MM.1S (cell line): ENCODE data around the gene LRRC26.
A peak's percentile ranks its signal among the peaks of the same experiment; 100 is the strongest.

Experiments used
- DNase-seq: peaks from one replicate; pipeline ENCODE4 v3.0.0-alpha.2; 2015
- H2AFZ ChIP-seq: fragments of 300-600 bp; sonication (generic); 2 replicates; pipeline ENCODE4 v1.6.0; 2016; ENCODE audit warnings: antibody characterized with exemption, low read length
- H3F3A ChIP-seq: fragments of 300-600 bp; sonication (generic); 2 replicates; pipeline ENCODE4 v1.6.1; 2016; ENCODE audit warnings: mild to moderate bottlenecking, antibody characterized with exemption, low read length, moderate library complexity, mixed read lengths; ENCODE audit not compliant: insufficient read depth
- H3K27ac ChIP-seq: fragments of 300-600 bp; sonication (generic); 2 replicates; pipeline ENCODE4 v1.5.1; 2016; ENCODE audit warnings: mild to moderate bottlenecking, low read length
- H3K27me3 ChIP-seq: fragments of 300-600 bp; sonication (generic); replicated peaks from 2 replicates; pipeline ENCODE4 v1.6.0; 2016; ENCODE audit warnings: low read length; ENCODE audit not compliant: insufficient read depth
- H3K36me3 ChIP-seq: fragments of 300-600 bp; sonication (generic); replicated peaks from 2 replicates; pipeline ENCODE4 v1.6.1; 2016; ENCODE audit warnings: mild to moderate bottlenecking, low read length, mixed read lengths; ENCODE audit not compliant: insufficient read depth
- H3K4me1 ChIP-seq: fragments of 300-600 bp; sonication (generic); 2 replicates; pipeline ENCODE4 v1.6.1; 2016; ENCODE audit warnings: low read length, mixed read lengths
- H3K4me2 ChIP-seq: fragments of 300-600 bp; sonication (generic); 2 replicates; pipeline ENCODE4 v1.6.0; 2016; ENCODE audit warnings: low read depth, low read length
- H3K4me3 ChIP-seq: fragments of 300-600 bp; sonication (generic); 2 replicates; pipeline ENCODE4 v1.5.1; 2016; ENCODE audit warnings: low read length, mixed read lengths
- H3K79me2 ChIP-seq: fragments of 300-600 bp; sonication (generic); 2 replicates; pipeline ENCODE4 v1.6.1; 2016; ENCODE audit warnings: mixed run types, low read length, mixed read lengths
- H3K9ac ChIP-seq: fragments of 300-600 bp; sonication (generic); 2 replicates; pipeline ENCODE4 v1.6.1; 2016; ENCODE audit warnings: low read length, mixed read lengths
- H3K9me2 ChIP-seq: fragments of 300-600 bp; sonication (generic); replicated peaks from 2 replicates; pipeline ENCODE4 v1.6.1; 2016; ENCODE audit warnings: mild to moderate bottlenecking, low read length, mixed read lengths; ENCODE audit not compliant: insufficient read depth
- H3K9me3 ChIP-seq: fragments of 300-600 bp; sonication (generic); replicated peaks from 2 replicates; pipeline ENCODE4 v1.6.1; 2016; ENCODE audit warnings: mild to moderate bottlenecking, low read length, mixed read lengths; ENCODE audit not compliant: insufficient read depth
- H4K20me1 ChIP-seq: fragments of 300-600 bp; sonication (generic); 2 replicates; pipeline ENCODE4 v1.6.1; 2016; ENCODE audit warnings: mild to moderate bottlenecking, low read length, moderate library complexity, mixed read lengths; ENCODE audit not compliant: insufficient read depth
- CTCF ChIP-seq: fragments of 300-600 bp; sonication (generic); IDR thresholded peaks from 2 replicates; pipeline ENCODE4 v1.5.1; 2016; ENCODE audit warnings: antibody characterized with exemption, low read length, mixed read lengths
- EZH2 ChIP-seq: fragments of 300-600 bp; sonication (generic); optimal IDR thresholded peaks from 2 replicates; pipeline ENCODE3; 2017; ENCODE audit warnings: low read depth, mild to moderate bottlenecking, antibody characterized with exemption, low read length, mixed read lengths
- EZH2phosphoT487 ChIP-seq: fragments of 300-600 bp; sonication (generic); IDR thresholded peaks from 2 replicates; pipeline ENCODE4 v1.6.1; 2018; ENCODE audit warnings: antibody characterized with exemption, low read length

The LRRC26 gene

DNA sequence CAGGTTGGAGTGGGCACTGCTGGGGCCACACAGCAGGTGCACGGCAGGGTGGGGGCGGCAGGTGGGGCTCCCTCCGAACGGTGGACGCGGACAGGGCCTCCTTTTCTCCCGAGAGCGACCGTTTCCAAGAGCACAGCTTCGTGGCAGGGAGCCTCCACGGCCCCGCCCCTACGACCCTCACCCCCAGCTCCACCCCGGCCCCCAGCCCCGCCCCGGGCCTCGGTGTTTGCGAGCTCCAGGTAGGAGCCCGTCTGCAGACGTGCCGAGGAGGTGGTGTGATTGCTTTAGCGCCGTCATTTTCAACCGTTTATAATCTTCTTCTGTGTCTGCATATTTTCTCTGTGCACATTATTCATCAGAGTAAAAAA is 22.1 kb downstream of the LRRC26 start:
- no peak for TF ChIP-seq EZH2
- TF ChIP-seq EZH2phosphoT487 = no peak
- TF ChIP-seq CTCF = no peak
- Histone ChIP-seq H2AFZ (no peak overlapping the region), H3K27ac (no peak overlapping the region), H3K27me3 (peaks cover 28% of the 10 kb centered on the region), H4K20me1 (no peaks in the 10 kb centered on the region), H3K9ac (no peak overlapping the region), H3K79me2 (no peaks in the 10 kb centered on the region), H3K36me3 (no peaks in the 10 kb centered on the region), H3K9me3 (no peaks in the 10 kb centered on the region), H3K4me1 (no peaks in the 10 kb centered on the region), H3K4me3 (no peak overlapping the region), H3F3A (peaks cover 13% of the 10 kb centered on the region; the same call in 1 of the 2 replicates), H3K4me2 (no peak overlapping the region), H3K9me2 (no peaks in the 10 kb centered on the region)
- DNase-seq = no peak

- H3K9ac ChIP-seq = no peak overlapping the region
- H3K36me3 ChIP-seq = no peaks in the 10 kb centered on the region
- no peak overlapping the region for H3K4me2 ChIP-seq
- peaks cover 33% of the 10 kb centered on the region for H3K27me3 ChIP-seq
- H3K9me3 ChIP-seq = no peaks in the 10 kb centered on the region
- peak; percentile 5 for DNase-seq
- TF ChIP-seq EZH2 (no peak), CTCF (no peak)
- H3K9me2 ChIP-seq = no peaks in the 10 kb centered on the region
- H3K4me1 ChIP-seq = no peaks in the 10 kb centered on the region
- H3K4me3 ChIP-seq = no peak overlapping the region
- H3F3A ChIP-seq = peaks cover 11% of the 10 kb centered on the region; the same call in 1 of the 2 replicates
- no peaks in the 10 kb centered on the region for H4K20me1 ChIP-seq
- no peak overlapping the region for H3K27ac ChIP-seq
- H2AFZ ChIP-seq = no peak overlapping the region
- H3K79me2 ChIP-seq = no peaks in the 10 kb centered on the region
These were observed 22.6 kb downstream of the LRRC26 start for GRCh38 chr9:137147091-137147792.

- Histone ChIP-seq H3K27me3 (peaks cover 40% of the 10 kb centered on the region), H4K20me1 (no peaks in the 10 kb centered on the region), H3K36me3 (no peaks in the 10 kb centered on the region), H3F3A (peaks cover 9% of the 10 kb centered on the region; the same call in 1 of the 2 replicates), H2AFZ (no peak overlapping the region), H3K4me2 (no peak overlapping the region), H3K79me2 (no peaks in the 10 kb centered on the region), H3K9ac (no peak overlapping the region), H3K9me2 (no peaks in the 10 kb centered on the region), H3K4me1 (no peaks in the 10 kb centered on the region), H3K27ac (no peak overlapping the region), H3K9me3 (no peaks in the 10 kb centered on the region), H3K4me3 (no peak overlapping the region)
- DNase-seq = no peak
- no peak for TF ChIP-seq CTCF
- TF ChIP-seq EZH2phosphoT487 = no peak
- TF ChIP-seq EZH2 = no peak
These were observed 23.3 kb downstream of the LRRC26 start for GRCh38 chr9:137146527-137146918.
